ENCODE results near the gene ADAP2.
"Not testable (repeated sequence)": the region's sequence is repeated elsewhere in the genome, so short reads cannot be mapped to it uniquely, and the experiment has no call there.

Gene ADAP2

GRCh38 chr17:30930495-30930894 lies 8.8 kb downstream of the ADAP2 start:
- no peak for DNase-seq

GRCh38 chr17:30931582-30931981 lies 9.8 kb downstream of the ADAP2 start:
- DNase-seq, result not testable (repeated sequence)

- no peak for DNase-seq
Observed at GRCh38 chr17:30933966-30934365, 12.2 kb downstream of the ADAP2 start.

- no peak for DNase-seq
Observed at GRCh38 chr17:30939051-30939689, 17.4 kb downstream of the ADAP2 start.

GRCh38 chr17:30942308-30943079 lies 20.7 kb downstream of the ADAP2 start:
- no peak for DNase-seq

- no peak for DNase-seq
Observed at GRCh38 chr17:30947796-30948195, 26.1 kb downstream of the ADAP2 start.

GRCh38 chr17:30950189-30950588 lies 28.4 kb downstream of the ADAP2 start:
- no peak for DNase-seq

- DNase-seq, result peak; percentile 7
Observed at GRCh38 chr17:30950669-30951399, 29.1 kb downstream of the ADAP2 start.

- DNase-seq, result no peak
Observed at GRCh38 chr17:30952638-30953393, 31.1 kb downstream of the ADAP2 start.

- DNase-seq, result no peak
Observed at GRCh38 chr17:30954046-30954830, 32.5 kb downstream of the ADAP2 start.

- DNase-seq, result no peak
Observed at GRCh38 chr17:30956764-30957374, 35.1 kb downstream of the ADAP2 start.

GRCh38 chr17:30957741-30958140 lies 36.0 kb downstream of the ADAP2 start:
- DNase-seq, result no peak

- no peak for DNase-seq
Observed at GRCh38 chr17:30958187-30958586, 36.4 kb downstream of the ADAP2 start.

GRCh38 chr17:30961209-30962188 lies 39.8 kb downstream of the ADAP2 start:
- no peak for DNase-seq

- not testable (repeated sequence) for DNase-seq
Observed at GRCh38 chr17:30964312-30964711, 42.6 kb downstream of the ADAP2 start.

- no peak for DNase-seq
Observed at GRCh38 chr17:30964876-30965275, 43.1 kb downstream of the ADAP2 start.

- DNase-seq, result no peak
Observed at GRCh38 chr17:30965686-30966085, 43.9 kb downstream of the ADAP2 start.

- not testable (repeated sequence) for DNase-seq
Observed at GRCh38 chr17:30967911-30968310, 46.2 kb downstream of the ADAP2 start.

GRCh38 chr17:30969989-30970830 lies 48.5 kb downstream of the ADAP2 start:
- no peak for DNase-seq
